HG02678 (cell line): ENCODE measurements around the gene MAPK8IP1.
A peak's percentile ranks its signal among the peaks of the same experiment; 100 is the strongest.
"Not testable (repeated sequence)": the region's sequence is repeated elsewhere in the genome, so short reads cannot be mapped to it uniquely, and the experiment has no call there.

Experiments used
- ATAC-seq: cut with Tn5 transposase; IDR thresholded peaks from one replicate; pipeline ENCODE4 v1.9.1; 2021; ENCODE audit warnings: mild to moderate bottlenecking, moderate library complexity; ENCODE audit not compliant: unreplicated experiment

The MAPK8IP1 gene

DNA sequence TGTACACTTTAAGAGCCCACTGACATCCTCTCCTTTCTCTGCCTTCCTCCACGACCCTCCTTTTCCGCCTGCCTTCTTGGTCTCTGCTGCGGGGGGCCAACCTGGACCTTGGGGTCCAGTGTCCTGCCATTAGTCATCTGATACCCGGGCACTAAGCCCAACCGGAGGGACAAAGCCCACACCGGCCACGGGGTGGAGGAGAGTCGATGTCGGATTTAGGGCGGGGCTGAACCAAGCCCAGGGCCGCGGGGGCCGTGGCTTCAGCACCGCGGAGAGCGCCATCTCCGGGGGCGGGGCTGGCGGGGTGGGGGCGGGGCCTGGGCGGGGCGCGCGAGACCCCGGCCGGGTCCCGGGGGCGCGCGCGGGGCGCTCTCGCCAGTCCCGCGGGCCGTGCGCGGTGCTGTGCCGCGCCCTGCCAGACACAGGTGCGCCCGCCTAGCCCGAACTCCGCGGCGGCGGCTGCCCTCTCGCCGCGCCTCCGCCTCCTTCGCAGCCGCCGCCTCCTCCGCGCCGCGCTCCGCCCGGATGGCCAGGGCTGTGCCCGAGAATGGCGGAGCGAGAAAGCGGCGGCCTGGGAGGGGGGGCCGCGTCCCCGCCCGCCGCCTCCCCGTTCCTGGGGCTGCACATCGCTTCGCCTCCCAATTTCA, at the start of gene MAPK8IP1:
TSS of gene MAPK8IP1 (plus strand) at position 378 of the 647 bp plus-strand sequence. CDS start at position 548, 170 bp downstream.
- ATAC-seq: peak; percentile 76

- no peak for ATAC-seq
Measured at GRCh38 chr11:45839204-45839603, 46.2 kb upstream of the MAPK8IP1 start.

DNA sequence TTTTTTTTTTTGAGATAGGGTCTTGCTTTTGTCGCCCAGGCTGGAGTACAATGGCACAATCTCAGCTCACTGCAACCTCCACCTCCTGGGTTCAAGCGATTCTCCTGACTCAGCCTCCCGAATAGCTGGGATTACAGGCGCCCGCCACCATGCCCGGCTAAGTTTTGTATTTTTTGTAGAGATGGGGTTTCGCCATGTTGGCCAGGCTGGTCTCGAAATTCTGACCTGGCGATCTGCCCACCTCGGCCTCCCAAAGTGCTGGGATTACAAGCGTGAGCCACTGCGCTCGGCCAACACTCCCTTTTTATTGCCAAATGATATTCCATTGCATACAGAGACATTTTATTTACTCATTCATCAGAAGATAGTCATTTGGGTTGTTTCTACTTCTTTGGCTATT, 45.2 kb upstream of the MAPK8IP1 start:
- not testable (repeated sequence) for ATAC-seq

DNA sequence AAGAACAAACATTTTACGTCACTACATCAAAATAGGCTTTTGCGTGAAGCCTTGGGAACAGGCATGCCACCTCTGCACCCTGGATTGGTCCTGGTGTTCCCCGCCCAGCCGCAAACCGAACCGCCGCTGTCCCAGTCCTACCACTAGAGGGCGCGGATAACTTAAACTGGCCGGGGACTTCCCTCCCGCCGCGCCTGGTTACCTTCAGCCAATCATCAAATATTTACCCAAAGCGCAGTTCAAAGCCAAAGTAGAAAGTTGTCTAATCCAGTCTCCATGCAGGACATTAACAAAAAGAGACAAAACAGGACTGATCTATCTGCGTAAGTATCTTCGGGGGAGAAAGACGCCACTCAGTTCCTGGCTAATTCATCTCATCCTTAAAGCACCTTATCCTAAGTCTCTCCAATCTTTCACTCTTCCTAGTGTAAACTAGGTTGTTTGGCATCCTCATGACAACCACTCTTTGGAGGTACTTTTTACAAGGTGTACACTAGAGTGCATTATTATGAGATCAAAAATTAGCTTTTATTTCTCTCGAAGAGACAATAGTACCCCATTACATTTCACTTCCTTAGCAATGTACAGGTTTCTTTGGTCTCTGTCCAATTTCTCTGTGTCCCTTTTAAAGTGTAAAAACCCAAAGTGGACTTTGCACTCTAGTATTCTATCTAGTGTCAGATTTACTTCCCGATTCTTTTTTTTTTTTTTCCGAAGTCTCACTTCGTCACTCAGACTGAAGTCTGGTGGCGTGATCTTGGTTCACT, 42.1 kb upstream of the MAPK8IP1 start:
- ATAC-seq: no peak

GRCh38 chr11:45844822-45845578, 40.5 kb upstream of the MAPK8IP1 start:
- ATAC-seq: no peak

GRCh38 chr11:45846174-45846675, 39.2 kb upstream of the MAPK8IP1 start:
- ATAC-seq: no peak

GRCh38 chr11:45846974-45847910, 38.2 kb upstream of the MAPK8IP1 start, which contains the start of gene CRY2:
Gene CRY2, plus strand, starts transcription at chr11:45847475. Its CDS starts 16 bp downstream, at chr11:45847491.
- peak; percentile 95 for ATAC-seq

GRCh38 chr11:45847911-45848316, 37.5 kb upstream of the MAPK8IP1 start:
- no peak for ATAC-seq

- ATAC-seq: no peak
Measured at GRCh38 chr11:45848654-45849081, 36.8 kb upstream of the MAPK8IP1 start.

GRCh38 chr11:45850446-45850845, 35.0 kb upstream of the MAPK8IP1 start:
- ATAC-seq: no peak

DNA sequence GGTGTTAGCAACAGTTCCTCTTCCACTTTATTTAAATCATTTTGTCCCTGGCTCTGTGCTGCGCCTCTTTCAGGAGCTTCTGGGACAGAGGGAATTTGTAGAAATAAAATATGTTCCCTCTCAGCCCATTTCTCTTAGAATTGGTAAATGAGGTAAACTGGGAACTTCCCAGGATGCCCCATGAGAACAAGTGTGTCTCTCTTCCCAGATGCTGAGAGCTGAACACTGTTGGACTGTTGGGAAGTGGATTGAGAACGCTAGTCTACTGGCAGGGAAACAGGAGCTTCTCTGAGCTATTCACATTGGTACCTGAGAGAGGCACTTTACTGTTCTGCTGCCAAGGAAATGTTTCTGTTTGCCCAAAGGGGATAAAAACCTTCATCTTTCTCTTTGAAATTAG, 34.2 kb upstream of the MAPK8IP1 start:
- no peak for ATAC-seq

- peak; percentile 5 for ATAC-seq
Measured at GRCh38 chr11:45852018-45852711, 33.3 kb upstream of the MAPK8IP1 start.

DNA sequence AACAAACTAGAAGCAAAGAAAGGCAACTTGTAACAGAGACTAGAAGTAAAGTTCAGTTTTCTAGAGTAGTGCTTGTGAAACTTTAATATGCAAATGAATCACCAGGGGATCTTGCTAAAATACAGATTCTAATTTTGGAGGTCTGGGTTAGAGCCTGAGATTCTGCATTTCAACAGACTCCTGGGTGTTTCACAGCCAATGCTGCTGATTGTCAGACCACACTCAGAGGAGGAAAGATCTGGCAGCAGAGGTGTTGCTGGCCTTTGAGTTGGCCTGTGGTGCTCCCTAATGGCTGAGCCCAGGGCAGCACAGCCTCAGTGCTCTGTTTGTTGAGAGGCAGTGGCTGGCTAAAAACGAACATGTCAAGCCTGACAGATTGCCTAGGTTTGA, 32.7 kb upstream of the MAPK8IP1 start:
- ATAC-seq: peak; percentile 48

DNA sequence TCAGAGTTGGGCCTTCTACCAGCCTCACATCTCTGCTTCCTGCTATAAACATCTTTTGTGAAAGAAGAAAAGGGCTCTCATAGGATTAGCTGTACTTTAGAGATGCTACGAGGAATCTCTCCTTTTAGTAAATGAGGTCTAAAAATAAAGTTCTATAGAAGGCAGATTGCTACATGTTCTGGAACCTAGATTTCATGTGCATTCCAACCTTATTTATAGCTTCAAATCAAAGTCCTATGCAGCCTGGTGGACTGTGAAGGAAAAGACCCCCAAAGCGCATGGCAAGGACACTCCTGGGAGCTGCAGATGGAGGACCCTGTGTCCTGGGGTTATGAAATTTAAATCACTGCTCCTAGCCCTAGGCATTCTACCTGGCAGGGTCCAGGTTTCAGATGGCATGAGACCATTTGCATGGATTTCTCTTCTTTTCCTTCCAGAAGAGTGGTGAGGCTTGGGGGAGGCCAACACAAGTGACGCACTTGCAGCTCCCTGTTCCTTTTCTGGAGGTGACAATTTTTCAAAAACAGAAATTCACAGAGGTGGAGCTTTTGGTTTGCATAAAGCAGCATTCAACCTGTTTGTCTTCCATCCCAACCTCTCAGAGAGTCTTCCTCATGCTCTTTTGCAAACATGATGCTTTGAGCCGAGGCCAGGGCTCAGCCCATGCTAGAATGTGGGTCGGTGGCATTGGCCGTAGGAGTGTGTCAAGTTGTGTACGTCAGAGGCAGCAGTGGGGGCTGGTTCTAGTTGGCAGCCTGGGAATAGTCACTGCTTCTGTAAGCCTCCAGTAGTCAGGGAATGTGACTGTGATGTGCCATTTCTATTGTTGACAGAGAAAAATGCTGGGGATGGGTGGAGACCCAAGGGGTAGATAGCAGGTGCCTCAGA, 31.9 kb upstream of the MAPK8IP1 start:
- ATAC-seq: no peak

GRCh38 chr11:45855308-45855707, 30.1 kb upstream of the MAPK8IP1 start:
- no peak for ATAC-seq

GRCh38 chr11:45856044-45856468, 29.4 kb upstream of the MAPK8IP1 start:
- ATAC-seq: no peak

DNA sequence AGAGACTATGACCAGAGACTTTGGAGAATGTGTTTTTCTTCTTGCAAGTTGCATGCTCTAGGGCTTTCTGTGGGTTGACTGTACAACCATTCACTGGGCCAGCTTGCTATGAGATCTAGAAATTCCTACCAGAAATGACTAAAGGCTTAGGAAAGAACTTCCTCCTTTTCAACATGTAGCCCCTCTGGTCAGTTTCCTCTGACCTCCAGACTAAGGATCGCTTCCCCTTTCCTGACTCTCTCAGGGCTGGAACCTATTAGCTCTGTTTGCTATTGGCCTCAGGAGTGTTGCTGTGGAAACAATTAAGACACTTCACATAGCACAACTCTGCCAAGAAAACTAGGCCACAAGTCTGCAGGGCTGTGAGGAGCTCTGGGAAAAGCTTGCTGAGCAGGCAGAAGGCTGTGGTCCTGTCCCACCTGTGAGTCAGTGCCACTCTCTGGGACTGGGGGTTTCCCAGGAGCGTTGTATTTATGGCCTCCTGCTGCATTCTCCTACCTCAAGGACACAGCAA, 27.4 kb upstream of the MAPK8IP1 start:
- ATAC-seq: no peak

- no peak for ATAC-seq
Measured at GRCh38 chr11:45858751-45859398, 26.6 kb upstream of the MAPK8IP1 start.
